WI38 (cell line): Measurements from ENCODE around the gene NFX1.

Experiments
- H3K4me3 ChIP-seq: 2 replicates; pipeline ENCODE4 v1.5.1; 2011; ENCODE audit warnings: low read depth, mild to moderate bottlenecking, control low read depth, low read length
- CTCF ChIP-seq: IDR thresholded peaks from 2 replicates; pipeline ENCODE4 v1.5.1; 2012; ENCODE audit warnings: low read depth, mild to moderate bottlenecking, control low read depth, low read length

NFX1 gene

GRCh38 chr9:33293782-33294181 lies 3.5 kb downstream of the NFX1 start:
- H3K4me3 ChIP-seq, result no peak overlapping the region
- TF ChIP-seq CTCF, result no peak

GRCh38 chr9:33294670-33295432 lies 4.5 kb downstream of the NFX1 start:
- H3K4me3 ChIP-seq, result no peak overlapping the region
- no peak for TF ChIP-seq CTCF

GRCh38 chr9:33295571-33295970 lies 5.3 kb downstream of the NFX1 start:
- no peak for TF ChIP-seq CTCF
- no peak overlapping the region for H3K4me3 ChIP-seq

GRCh38 chr9:33297432-33297831 lies 7.1 kb downstream of the NFX1 start:
- TF ChIP-seq CTCF, result no peak
- no peak overlapping the region for H3K4me3 ChIP-seq

GRCh38 chr9:33300546-33300945 lies 10.2 kb downstream of the NFX1 start:
- no peak for TF ChIP-seq CTCF
- no peak overlapping the region for H3K4me3 ChIP-seq

GRCh38 chr9:33304362-33304761 lies 14.0 kb downstream of the NFX1 start:
- H3K4me3 ChIP-seq, result no peak overlapping the region
- no peak for TF ChIP-seq CTCF

- no peak for TF ChIP-seq CTCF
- H3K4me3 ChIP-seq, result no peak overlapping the region
These were observed 15.7 kb downstream of the NFX1 start for GRCh38 chr9:33306037-33306436.
